ENCODE results near the gene CNIH2. TPM values are rescaled to one million over a fixed set of nuclear protein-coding genes. Genes with fewer than 3 reads are reported as not detected.

CNIH2 gene
- total and polyA plus RNA-seq, 2 of the 13 experiments (the other 11 are each of a cell fraction or from before 2014, with no cell fraction given): 0.60 to 0.69 TPM

DNA sequence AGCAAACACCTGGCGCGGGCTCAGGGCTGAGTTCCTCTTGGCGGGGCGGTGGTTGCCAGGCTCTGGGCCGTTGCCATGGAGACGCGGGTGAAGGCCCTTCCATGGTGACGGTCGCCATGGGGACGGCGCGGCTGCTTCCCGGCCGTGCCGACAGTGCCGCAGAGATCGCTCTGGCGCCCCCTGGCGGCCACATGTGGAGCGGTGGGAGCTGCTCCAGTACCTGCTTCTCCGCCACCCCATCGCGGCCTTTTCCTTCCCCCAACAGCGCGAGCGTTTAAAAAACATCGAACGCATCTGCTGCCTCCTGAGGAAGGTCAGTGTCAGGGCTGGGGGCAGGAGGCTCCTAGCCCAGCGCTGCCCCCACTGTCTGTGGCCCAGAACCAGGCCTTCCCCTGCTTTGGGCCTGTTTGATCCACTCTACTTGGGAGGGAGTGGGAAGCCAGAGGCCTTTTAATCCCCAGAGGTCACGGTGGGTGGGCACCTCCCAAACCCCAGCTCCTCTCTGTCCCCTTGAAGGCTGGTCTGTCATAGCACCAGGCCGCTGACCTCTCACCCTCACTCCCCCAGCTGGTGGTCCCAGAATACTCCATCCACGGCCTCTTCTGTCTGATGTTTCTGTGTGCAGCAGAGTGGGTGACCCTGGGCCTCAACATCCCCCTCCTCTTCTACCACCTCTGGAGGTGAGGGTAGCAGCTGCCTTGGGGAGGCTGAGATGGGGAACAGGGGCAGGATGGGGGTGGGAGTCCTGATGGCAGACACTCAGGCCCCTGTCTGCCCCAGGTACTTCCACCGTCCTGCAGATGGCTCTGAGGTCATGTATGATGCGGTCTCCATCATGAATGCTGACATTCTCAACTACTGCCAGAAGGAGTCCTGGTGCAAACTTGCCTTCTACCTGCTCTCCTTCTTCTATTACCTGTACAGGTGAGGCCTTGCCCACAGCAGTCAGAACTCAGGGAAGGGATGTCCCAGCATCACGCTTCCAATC is 4.8 kb downstream of the CNIH2 start (continued):
- no peak for TF ChIP-seq ASH2L (IDR thresholded peaks at IDR 0.05; ENCODE audit: insufficient read length, low read depth, low read length)
- TF ChIP-seq, protein P1, sequence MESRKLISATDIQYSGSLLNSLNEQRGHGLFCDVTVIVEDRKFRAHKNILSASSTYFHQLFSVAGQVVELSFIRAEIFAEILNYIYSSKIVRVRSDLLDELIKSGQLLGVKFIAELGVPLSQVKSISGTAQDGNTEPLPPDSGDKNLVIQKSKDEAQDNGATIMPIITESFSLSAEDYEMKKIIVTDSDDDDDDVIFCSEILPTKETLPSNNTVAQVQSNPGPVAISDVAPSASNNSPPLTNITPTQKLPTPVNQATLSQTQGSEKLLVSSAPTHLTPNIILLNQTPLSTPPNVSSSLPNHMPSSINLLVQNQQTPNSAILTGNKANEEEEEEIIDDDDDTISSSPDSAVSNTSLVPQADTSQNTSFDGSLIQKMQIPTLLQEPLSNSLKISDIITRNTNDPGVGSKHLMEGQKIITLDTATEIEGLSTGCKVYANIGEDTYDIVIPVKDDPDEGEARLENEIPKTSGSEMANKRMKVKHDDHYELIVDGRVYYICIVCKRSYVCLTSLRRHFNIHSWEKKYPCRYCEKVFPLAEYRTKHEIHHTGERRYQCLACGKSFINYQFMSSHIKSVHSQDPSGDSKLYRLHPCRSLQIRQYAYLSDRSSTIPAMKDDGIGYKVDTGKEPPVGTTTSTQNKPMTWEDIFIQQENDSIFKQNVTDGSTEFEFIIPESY (CRISPR knock-in tag; IDR thresholded peaks at IDR 0.05): peak; percentile 47; the same call in 1 of the 2 replicates
- no peak for TF ChIP-seq MTF2 (CRISPR knock-in tag; IDR thresholded peaks at IDR 0.05; ENCODE audit: borderline replicate concordance)
- TF ChIP-seq ZZZ3 (CRISPR knock-in tag; IDR thresholded peaks at IDR 0.05; ENCODE audit: borderline replicate concordance): 0 out of 2 replicates have a peak, but pooled peaks have one; percentile 25
- TF ChIP-seq SIN3B (IDR thresholded peaks at IDR 0.05; ENCODE audit: low read length): no peak
- TF ChIP-seq ARID2 (CRISPR knock-in tag; IDR thresholded peaks at IDR 0.05; ENCODE audit: borderline replicate concordance): no peak
- 0 out of 2 replicates have a peak, but pooled peaks have one; percentile 39 for TF ChIP-seq MAX (IDR thresholded peaks at IDR 0.05)
- peak; percentile 58 for TF ChIP-seq POLR2G (IDR thresholded peaks at IDR 0.05; ENCODE audit: low read depth, low read length)
- TF ChIP-seq ZBTB37 (CRISPR knock-in tag; IDR thresholded peaks at IDR 0.05): no peak
- no peak for TF ChIP-seq TFE3 (CRISPR knock-in tag; IDR thresholded peaks at IDR 0.05)
- TF ChIP-seq ZNF607 (CRISPR knock-in tag; IDR thresholded peaks at IDR 0.05; ENCODE audit: borderline replicate concordance): 0 out of 2 replicates have a peak, but pooled peaks have one; percentile 54
- TF ChIP-seq CREM (IDR thresholded peaks at IDR 0.05): no peak
- no peak for TF ChIP-seq CREM (CRISPR knock-in tag; IDR thresholded peaks at IDR 0.05)
- TF ChIP-seq, protein P2, sequence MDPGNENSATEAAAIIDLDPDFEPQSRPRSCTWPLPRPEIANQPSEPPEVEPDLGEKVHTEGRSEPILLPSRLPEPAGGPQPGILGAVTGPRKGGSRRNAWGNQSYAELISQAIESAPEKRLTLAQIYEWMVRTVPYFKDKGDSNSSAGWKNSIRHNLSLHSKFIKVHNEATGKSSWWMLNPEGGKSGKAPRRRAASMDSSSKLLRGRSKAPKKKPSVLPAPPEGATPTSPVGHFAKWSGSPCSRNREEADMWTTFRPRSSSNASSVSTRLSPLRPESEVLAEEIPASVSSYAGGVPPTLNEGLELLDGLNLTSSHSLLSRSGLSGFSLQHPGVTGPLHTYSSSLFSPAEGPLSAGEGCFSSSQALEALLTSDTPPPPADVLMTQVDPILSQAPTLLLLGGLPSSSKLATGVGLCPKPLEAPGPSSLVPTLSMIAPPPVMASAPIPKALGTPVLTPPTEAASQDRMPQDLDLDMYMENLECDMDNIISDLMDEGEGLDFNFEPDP (CRISPR knock-in tag; conservative IDR thresholded peaks at IDR 0.05): no peak
- no peak for TF ChIP-seq ELK4 (CRISPR knock-in tag; IDR thresholded peaks at IDR 0.05; ENCODE audit: borderline replicate concordance)
- no peak for TF ChIP-seq NONO (IDR thresholded peaks at IDR 0.05)
- TF ChIP-seq NONO (CRISPR knock-in tag; conservative IDR thresholded peaks at IDR 0.05): peak; percentile 82
- TF ChIP-seq ZNF580 (CRISPR knock-in tag; IDR thresholded peaks at IDR 0.05; ENCODE audit: borderline replicate concordance, low read depth): 0 out of 2 replicates have a peak, but pooled peaks have one; percentile 41
- no peak for TF ChIP-seq CHD4 (IDR thresholded peaks at IDR 0.05; ENCODE audit: borderline replicate concordance, low read length)
- TF ChIP-seq SMAD3 (CRISPR knock-in tag; IDR thresholded peaks at IDR 0.05): 0 out of 2 replicates have a peak, but pooled peaks have one; percentile 32

Measured in HepG2 (cell line).